Heart right ventricle (tissue), 16 donors: ENCODE results near the gene C5orf58. TPM values are rescaled to one million over a fixed set of nuclear protein-coding genes. Genes with fewer than 3 reads are reported as not detected.

Experiments
- ATAC-seq, 8 donors: fragments of 200-7000 bp; cut with Tn5 transposase; one replicate each; pipeline ENCODE4 v1.9.1; 2020; ENCODE audit warnings: mild to moderate bottlenecking in 8 of 8, moderate library complexity in 8 of 8, moderate number of reproducible peaks in 1 of 8
- DNase-seq, 2 donors: peaks; one replicate each; pipeline ENCODE4 v3.0.0-alpha.2; 2020
- H3K27ac ChIP-seq, 10 donors: fragments of 200-600 bp; sonication (generic) in 2 of 10; one replicate each; pipeline versions ENCODE4 v1.5.0 to v1.8.0; 2020 to 2022; ENCODE audit warnings: mild to moderate bottlenecking in 3 of 10
- H3K27me3 ChIP-seq, 7 donors: fragments of 200-600 bp; one replicate each; pipeline ENCODE4 v1.8.0; 2021 to 2022; ENCODE audit warnings: mild to moderate bottlenecking in 2 of 7
- H3K36me3 ChIP-seq, 9 donors: fragments of 200-600 bp; sonication (generic) in 1 of 9; one replicate each; pipeline versions ENCODE4 v1.5.0 to v1.8.0; 2020 to 2022; ENCODE audit warnings: mild to moderate bottlenecking in 2 of 9
- H3K4me1 ChIP-seq, 9 donors: fragments of 200-600 bp; sonication (generic) in 1 of 9; one replicate each; pipeline versions ENCODE4 v1.5.0 to v1.8.0; 2020 to 2022; ENCODE audit warnings: mild to moderate bottlenecking in 4 of 9
- H3K4me3 ChIP-seq, 10 donors: fragments of 200-600 bp; sonication (generic) in 2 of 10; one replicate each; pipeline versions ENCODE4 v1.5.0 to v1.8.0; 2020 to 2022; ENCODE audit warnings: mild to moderate bottlenecking in 7 of 10, moderate library complexity in 2 of 10
- H3K9me3 ChIP-seq, 11 donors: fragments of 200-600 bp in 10 of 11; sonication (generic) in 2 of 11; one replicate each; pipeline versions ENCODE4 v1.5.0 to v1.8.0; 2013 to 2022; ENCODE audit warnings: mild to moderate bottlenecking in 2 of 11, control low read depth in 1 of 11, moderate library complexity in 1 of 11
- WGBS, 2 donors: extraction: QIAGEN DNeasy Blood & Tissue Kit; methylation state at CpG; one replicate each; pipeline ENCODE4 v1.1.7; 2013; ENCODE audit warnings: inconsistent platforms in 1 of 2; 5-methylcytosine and 5-hydroxymethylcytosine counted together
- intact Hi-C, 10 donors: fragments of 100-400 bp; cut with DNase I; formaldehyde crosslinking; loops; one replicate each; pipeline versions ENCODE4 v1.11.1 to v1.14.2; 2022
- polyA plus RNA-seq, 2 donors: library from polyadenylated mRNA; stranded (reverse); fragments of 200-250 nt; gene quantifications; one replicate each; pipeline ENCODE4 v1.2.3, GENCODE V29; 2013
- total RNA-seq, 10 donors: library from RNA; stranded (reverse); fragmentation: NEBNext Ultra II Directional in 3 of 10; extraction: Animal tissue kit (Norgen Biotek cat#: 25700) in 3 of 10; gene quantifications; one replicate each; pipeline versions ENCODE4 v1.2.1 to v1.2.4, GENCODE V29; 2021 to 2023
- TF ChIP-seq, protein P1 (sequence below), 9 donors: fragments of 200-600 bp; sonication (generic) in 2 of 9; IDR thresholded peaks; one replicate each; pipeline versions ENCODE4 v1.5.0 to v1.8.0; 2021 to 2022; ENCODE audit warnings: antibody characterized with exemption in 9 of 9, mild to moderate bottlenecking in 5 of 9, moderate library complexity in 1 of 9
- donor health status: Arrhythmogenic right ventricular cardiomyopathy.
- donor health status: ischemic (EF 13 %, LVEDD 7.1; RV severe dilation, severe dysfunction).
- donor health status: healthy with polysubstance abuse.
- donor health status: DM: no; HTN: yes; CAD: no.
- donor health status: DM: no; HTN: no; CAD: no.
- donor health status: ischemic (EF 25% LVEDD 6.9; RV normal size, moderate dysfunction).
- donor health status: ischemic (EF 25% LVEDD 5.7; RV mildly dilated, moderate dysfunction).
- donor health status: healthy.
- donor health status: DM: yes; HTN: yes; CAD: no.
- donor health status: Ischemic cardiomyopathy.
- donor health status: ischemic (EF 35%, LVEDD 5.7; RV mildly dilated, moderate dysfunction).
- donor health status: nonischemic (EF 11% LVEDD 7.7; RV severe dilation, severe dysfunction).
- donor health status: DM: yes; HTN: yes; CAD: no.
- donor health status: PGD.
- donor health status: ischemic (EF 29% LVEDD 5.4; RV normal size, mild dysfunction).
- donor health status: nonischemic (EF 23%, LVEDD 6.1; RV moderate dilation, normal function).

The C5orf58 gene
- total and polyA plus RNA-seq, 12 donors = 0.56 to 1.1 TPM; not detected in 10

DNA sequence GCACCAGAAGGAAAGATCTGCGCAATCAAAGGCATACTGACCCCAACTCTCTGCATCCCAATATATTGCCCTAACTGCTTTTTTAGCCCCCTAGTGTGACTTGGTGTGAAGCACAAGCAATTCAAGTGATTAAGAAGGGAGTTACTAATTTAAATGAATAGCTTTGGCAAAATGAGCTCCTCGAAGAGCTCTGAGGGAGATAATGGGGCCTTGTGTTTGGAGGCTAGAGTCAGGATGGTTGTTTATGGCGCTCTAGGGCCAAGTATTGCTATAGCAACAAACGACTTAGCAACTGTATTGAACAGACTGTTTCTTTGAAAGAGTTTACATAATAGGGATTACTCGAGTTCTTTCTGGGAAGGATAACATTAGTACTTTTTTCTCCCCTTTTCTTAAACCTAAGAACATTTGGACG lies 11.5 kb upstream of the C5orf58 start:
- DNase-seq (no peak), ATAC-seq (peak in 6 of 8 donors; percentile 53 to 72 (median 61))
- no peak overlapping the region for H3K4me3 ChIP-seq
- no peaks in the 10 kb centered on the region for H3K9me3 ChIP-seq
- H3K27me3 ChIP-seq = peaks cover 0 to 4% (median 0%) of the 10 kb centered on the region in 7 donors
- WGBS, 2 donors = 57 to 69% methylated on average over 6 of the region's 6 CpGs
- peaks cover 0 to 28% (median 9%) of the 10 kb centered on the region in 9 donors for H3K4me1 ChIP-seq
- intact Hi-C loops = loop anchor here in 4 of 10 donors (10.0 kb wide), 3 partner anchors 123 to 413 kb away; no protein-coding TSS in a partner anchor
- no peaks in the 10 kb centered on the region for H3K36me3 ChIP-seq
- peak overlapping the region in 4 of 10 donors; percentile 15 to 44 (median 38) for H3K27ac ChIP-seq
- TF ChIP-seq, protein P1, sequence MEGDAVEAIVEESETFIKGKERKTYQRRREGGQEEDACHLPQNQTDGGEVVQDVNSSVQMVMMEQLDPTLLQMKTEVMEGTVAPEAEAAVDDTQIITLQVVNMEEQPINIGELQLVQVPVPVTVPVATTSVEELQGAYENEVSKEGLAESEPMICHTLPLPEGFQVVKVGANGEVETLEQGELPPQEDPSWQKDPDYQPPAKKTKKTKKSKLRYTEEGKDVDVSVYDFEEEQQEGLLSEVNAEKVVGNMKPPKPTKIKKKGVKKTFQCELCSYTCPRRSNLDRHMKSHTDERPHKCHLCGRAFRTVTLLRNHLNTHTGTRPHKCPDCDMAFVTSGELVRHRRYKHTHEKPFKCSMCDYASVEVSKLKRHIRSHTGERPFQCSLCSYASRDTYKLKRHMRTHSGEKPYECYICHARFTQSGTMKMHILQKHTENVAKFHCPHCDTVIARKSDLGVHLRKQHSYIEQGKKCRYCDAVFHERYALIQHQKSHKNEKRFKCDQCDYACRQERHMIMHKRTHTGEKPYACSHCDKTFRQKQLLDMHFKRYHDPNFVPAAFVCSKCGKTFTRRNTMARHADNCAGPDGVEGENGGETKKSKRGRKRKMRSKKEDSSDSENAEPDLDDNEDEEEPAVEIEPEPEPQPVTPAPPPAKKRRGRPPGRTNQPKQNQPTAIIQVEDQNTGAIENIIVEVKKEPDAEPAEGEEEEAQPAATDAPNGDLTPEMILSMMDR (IDR thresholded peaks at IDR 0.05) = no peak

DNA sequence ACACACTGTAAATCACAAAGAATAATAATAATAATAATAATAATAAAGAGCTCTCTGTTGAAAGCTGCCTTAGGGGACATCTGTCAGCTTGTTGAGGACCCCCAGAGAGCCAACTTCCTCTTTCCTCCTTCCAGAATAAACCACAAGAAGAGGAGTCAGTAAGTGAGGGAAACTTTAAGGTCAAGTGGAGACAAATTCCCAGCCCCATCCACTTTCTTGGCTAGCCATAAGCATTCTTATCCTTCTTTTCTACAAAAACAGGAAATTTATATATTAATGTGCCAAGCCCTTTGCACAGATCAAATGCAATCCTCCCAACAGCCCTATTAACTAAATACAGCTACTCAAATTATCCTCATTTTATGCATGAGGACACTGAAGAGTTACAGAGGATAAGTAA lies 9.4 kb upstream of the C5orf58 start:
- no peak for DNase-seq
- intact Hi-C loops = loop anchor here in 4 of 10 donors (10.0 kb wide), 3 partner anchors 121 to 411 kb away; no protein-coding TSS in a partner anchor

DNA sequence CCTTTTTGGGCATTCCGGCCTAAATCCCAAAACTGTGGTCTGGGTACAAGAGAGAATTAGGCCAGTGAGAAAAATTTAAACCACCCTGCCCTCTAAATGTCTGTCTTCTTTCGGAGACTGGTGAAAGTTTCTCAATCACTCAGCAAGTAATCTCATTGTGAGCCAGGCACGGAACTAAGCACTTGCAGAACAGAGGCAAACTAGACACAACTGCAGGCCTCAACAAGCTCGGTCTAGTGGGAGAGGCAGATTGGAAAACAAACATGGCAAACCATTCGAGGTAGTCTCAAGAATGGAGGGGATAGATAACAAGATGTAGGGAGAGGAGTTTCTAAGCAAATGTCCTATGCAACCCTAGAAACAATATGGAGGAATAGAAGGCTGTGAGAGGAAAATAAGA lies 8.9 kb upstream of the C5orf58 start:
- WGBS, 2 donors = 69 to 72% methylated on average over 5 of the region's 5 CpGs
- Histone ChIP-seq H3K4me1 (peaks cover 0 to 28% (median 9%) of the 10 kb centered on the region in 9 donors), H3K9me3 (no peaks in the 10 kb centered on the region), H3K27me3 (no peaks in the 10 kb centered on the region), H3K27ac (peak overlapping the region in 5 of 10 donors; percentile 4 to 48 (median 33)), H3K36me3 (no peaks in the 10 kb centered on the region), H3K4me3 (no peak overlapping the region)
- DNase-seq = no peak
- TF ChIP-seq, protein P1 (IDR thresholded peaks at IDR 0.05) = no peak
- ATAC-seq = no peak
- intact Hi-C loops = loop anchor here in 4 of 10 donors (2.0 to 10.0 kb wide), 4 partner anchors 121 to 411 kb away; no protein-coding TSS in a partner anchor

More for the DNA sequence above, 9.4 kb upstream of the C5orf58 start:
- Histone ChIP-seq H3K27me3 (no peaks in the 10 kb centered on the region), H3K9me3 (no peaks in the 10 kb centered on the region), H3K36me3 (no peaks in the 10 kb centered on the region), H3K27ac (peak overlapping the region in 4 of 10 donors; percentile 33 to 48 (median 40)), H3K4me1 (peaks cover 0 to 28% (median 9%) of the 10 kb centered on the region in 9 donors), H3K4me3 (no peak overlapping the region)
- TF ChIP-seq, protein P1 (IDR thresholded peaks at IDR 0.05) = no peak
- ATAC-seq = peak in 6 of 8 donors; percentile 27 to 61 (median 53)

- Histone ChIP-seq H3K36me3 (no peaks in the 10 kb centered on the region), H3K27ac (no peak overlapping the region), H3K4me1 (peaks cover 0 to 28% (median 7%) of the 10 kb centered on the region in 9 donors), H3K27me3 (no peaks in the 10 kb centered on the region), H3K4me3 (no peak overlapping the region), H3K9me3 (no peaks in the 10 kb centered on the region)
- 52 to 56% methylated on average over 7 of the region's 7 CpGs for WGBS, 2 donors
- ATAC-seq (peak; percentile 35 to 78 (median 71)), DNase-seq (peak; percentile 58 to 83)
- intact Hi-C loops = loop anchor here (1.0 to 10.0 kb wide), 12 partner anchors 42 to 409 kb away; no protein-coding TSS in a partner anchor
- TF ChIP-seq, protein P1 (IDR thresholded peaks at IDR 0.05) = peak; percentile 55 to 87 (median 78)
Measured at GRCh38 chr5:170225326-170226128, 7.3 kb upstream of the C5orf58 start.
